ENCODE results near the gene TYW5.
A peak's percentile ranks its signal among the peaks of the same experiment; 100 is the strongest.

The TYW5 gene

GRCh38 chr2:199962203-199962602 lies 6.9 kb upstream of the TYW5 start:
- Mint-ChIP-seq H3K27ac (no peak overlapping the region), H3K27me3 (no peaks in the 10 kb centered on the region), H3K9me3 (no peaks in the 10 kb centered on the region), H3K4me1 (ENCODE audit: low read depth in 2 of 2) (peaks cover 0 to 9% of the 10 kb centered on the region in 2 donors), H3K4me3 (no peak overlapping the region), H3K36me3 (ENCODE audit: insufficient read depth) (peaks cover 70% of the 10 kb centered on the region)
- no peak for DNase-seq
- no peak for ATAC-seq (replicated peaks)

- ATAC-seq (replicated peaks) (no peak), DNase-seq (no peak)
- peaks cover 59% of the 10 kb centered on the region for H3K36me3 Mint-ChIP-seq (ENCODE audit: insufficient read depth)
- peaks cover 23 to 33% of the 10 kb centered on the region in 2 donors for H3K4me1 Mint-ChIP-seq (ENCODE audit: low read depth in 2 of 2)
- no peaks in the 10 kb centered on the region for H3K9me3 Mint-ChIP-seq
- H3K27me3 Mint-ChIP-seq = no peaks in the 10 kb centered on the region
- H3K4me3 Mint-ChIP-seq = peak overlapping the region; percentile 7 to 14
- peak overlapping the region in 1 of 2 donors; percentile 81 for H3K27ac Mint-ChIP-seq
Observed at GRCh38 chr2:199958014-199958413, 2.7 kb upstream of the TYW5 start.

- no peak for DNase-seq
- H3K4me3 Mint-ChIP-seq = peak overlapping the region; percentile 99
- H3K27ac Mint-ChIP-seq = peak overlapping the region; percentile 97 to 99
- H3K4me1 Mint-ChIP-seq (ENCODE audit: low read depth in 2 of 2) = peaks cover 34 to 36% of the 10 kb centered on the region in 2 donors
- H3K36me3 Mint-ChIP-seq (ENCODE audit: insufficient read depth) = peaks cover 40% of the 10 kb centered on the region
- ATAC-seq (replicated peaks) = no peak
- H3K27me3 Mint-ChIP-seq = no peaks in the 10 kb centered on the region
- no peaks in the 10 kb centered on the region for H3K9me3 Mint-ChIP-seq
Observed at GRCh38 chr2:199956062-199956380, 730 bp upstream of the TYW5 start.

GRCh38 chr2:199955007-199955338 lies 318 bp downstream of the TYW5 start:
- H3K27me3 Mint-ChIP-seq = no peaks in the 10 kb centered on the region
- DNase-seq (no peak), ATAC-seq (replicated peaks) (peak; percentile 46)
- H3K4me3 Mint-ChIP-seq = peak overlapping the region; percentile 99
- H3K4me1 Mint-ChIP-seq (ENCODE audit: low read depth in 2 of 2) = peaks cover 38 to 42% of the 10 kb centered on the region in 2 donors
- peak overlapping the region; percentile 97 to 99 for H3K27ac Mint-ChIP-seq
- H3K9me3 Mint-ChIP-seq = no peaks in the 10 kb centered on the region
- peaks cover 38% of the 10 kb centered on the region for H3K36me3 Mint-ChIP-seq (ENCODE audit: insufficient read depth)

GRCh38 chr2:199951023-199951422 lies 4.3 kb downstream of the TYW5 start:
- Mint-ChIP-seq H3K27ac (no peak overlapping the region), H3K4me1 (ENCODE audit: low read depth in 2 of 2) (peaks cover 19 to 36% of the 10 kb centered on the region in 2 donors)
- no peak for ATAC-seq (replicated peaks)

GRCh38 chr2:199950396-199950795 lies 4.9 kb downstream of the TYW5 start:
- Mint-ChIP-seq H3K4me3 (no peak overlapping the region), H3K4me1 (ENCODE audit: low read depth in 2 of 2) (peaks cover 19 to 36% of the 10 kb centered on the region in 2 donors), H3K9me3 (no peaks in the 10 kb centered on the region), H3K27me3 (no peaks in the 10 kb centered on the region), H3K36me3 (ENCODE audit: insufficient read depth) (peaks cover 39% of the 10 kb centered on the region), H3K27ac (no peak overlapping the region)
- no peak for ATAC-seq (replicated peaks)
- DNase-seq = no peak

More at GRCh38 chr2:199951023-199951422, 4.3 kb downstream of the TYW5 start:
- DNase-seq = no peak
- peaks cover 41% of the 10 kb centered on the region for H3K36me3 Mint-ChIP-seq (ENCODE audit: insufficient read depth)
- no peaks in the 10 kb centered on the region for H3K9me3 Mint-ChIP-seq
- no peaks in the 10 kb centered on the region for H3K27me3 Mint-ChIP-seq
- no peak overlapping the region for H3K4me3 Mint-ChIP-seq

GRCh38 chr2:199946836-199947235 lies 8.5 kb downstream of the TYW5 start:
- Mint-ChIP-seq H3K36me3 (ENCODE audit: insufficient read depth) (peaks cover 37% of the 10 kb centered on the region), H3K27ac (no peak overlapping the region), H3K4me1 (ENCODE audit: low read depth in 2 of 2) (peaks cover 7 to 26% of the 10 kb centered on the region in 2 donors), H3K4me3 (no peak overlapping the region), H3K27me3 (no peaks in the 10 kb centered on the region), H3K9me3 (no peaks in the 10 kb centered on the region)
- DNase-seq (no peak), ATAC-seq (replicated peaks) (no peak)

GRCh38 chr2:199946196-199946595 lies 9.1 kb downstream of the TYW5 start:
- ATAC-seq (replicated peaks) (no peak), DNase-seq (no peak)
- H3K4me1 Mint-ChIP-seq (ENCODE audit: low read depth in 2 of 2) = peaks cover 7 to 23% of the 10 kb centered on the region in 2 donors
- H3K27me3 Mint-ChIP-seq = no peaks in the 10 kb centered on the region
- H3K4me3 Mint-ChIP-seq = no peak overlapping the region
- H3K36me3 Mint-ChIP-seq (ENCODE audit: insufficient read depth) = peaks cover 37% of the 10 kb centered on the region
- H3K27ac Mint-ChIP-seq = no peak overlapping the region
- no peaks in the 10 kb centered on the region for H3K9me3 Mint-ChIP-seq

GRCh38 chr2:199943373-199943772 lies 11.9 kb downstream of the TYW5 start:
- H3K4me3 Mint-ChIP-seq = no peak overlapping the region
- peak overlapping the region in 1 of 2 donors; percentile 15 for H3K27ac Mint-ChIP-seq
- ATAC-seq (replicated peaks) (no peak), DNase-seq (no peak)
- peaks cover 5 to 19% of the 10 kb centered on the region in 2 donors for H3K4me1 Mint-ChIP-seq (ENCODE audit: low read depth in 2 of 2)
- H3K27me3 Mint-ChIP-seq = no peaks in the 10 kb centered on the region
- no peaks in the 10 kb centered on the region for H3K9me3 Mint-ChIP-seq
- peaks cover 36% of the 10 kb centered on the region for H3K36me3 Mint-ChIP-seq (ENCODE audit: insufficient read depth)

- Mint-ChIP-seq H3K27ac (no peak overlapping the region), H3K36me3 (ENCODE audit: insufficient read depth) (peaks cover 41% of the 10 kb centered on the region), H3K9me3 (no peaks in the 10 kb centered on the region), H3K27me3 (no peaks in the 10 kb centered on the region), H3K4me3 (no peak overlapping the region), H3K4me1 (ENCODE audit: low read depth in 2 of 2) (peaks cover 5 to 19% of the 10 kb centered on the region in 2 donors)
- DNase-seq (no peak), ATAC-seq (replicated peaks) (peak; percentile 46)
Observed at GRCh38 chr2:199940373-199940772, 14.9 kb downstream of the TYW5 start.

GRCh38 chr2:199936554-199936953 lies 18.7 kb downstream of the TYW5 start:
- Mint-ChIP-seq H3K4me1 (ENCODE audit: low read depth in 2 of 2) (peaks cover 0 to 4% of the 10 kb centered on the region in 2 donors), H3K4me3 (no peak overlapping the region), H3K27ac (no peak overlapping the region), H3K27me3 (no peaks in the 10 kb centered on the region), H3K9me3 (no peaks in the 10 kb centered on the region), H3K36me3 (ENCODE audit: insufficient read depth) (peaks cover 46% of the 10 kb centered on the region)
- ATAC-seq (replicated peaks) = no peak
- no peak for DNase-seq

GRCh38 chr2:199933466-199933865 lies 21.8 kb downstream of the TYW5 start:
- no peak overlapping the region for H3K4me3 Mint-ChIP-seq
- ATAC-seq (replicated peaks) (no peak), DNase-seq (no peak)
- peaks cover 50% of the 10 kb centered on the region for H3K36me3 Mint-ChIP-seq (ENCODE audit: insufficient read depth)
- H3K27ac Mint-ChIP-seq = peak overlapping the region; percentile 22 to 29
- H3K9me3 Mint-ChIP-seq = no peaks in the 10 kb centered on the region
- no peaks in the 10 kb centered on the region for H3K4me1 Mint-ChIP-seq (ENCODE audit: low read depth in 2 of 2)
- no peaks in the 10 kb centered on the region for H3K27me3 Mint-ChIP-seq

- ATAC-seq (replicated peaks) = no peak
- Mint-ChIP-seq H3K36me3 (ENCODE audit: insufficient read depth) (peaks cover 39% of the 10 kb centered on the region), H3K27me3 (no peaks in the 10 kb centered on the region), H3K4me1 (ENCODE audit: low read depth in 2 of 2) (no peaks in the 10 kb centered on the region), H3K9me3 (no peaks in the 10 kb centered on the region), H3K4me3 (no peak overlapping the region), H3K27ac (peak overlapping the region in 1 of 2 donors; percentile 38)
- DNase-seq = no peak
Observed at GRCh38 chr2:199932312-199932855, 22.9 kb downstream of the TYW5 start.

GRCh38 chr2:199929262-199929661 lies 26.0 kb downstream of the TYW5 start:
- Mint-ChIP-seq H3K27ac (peak overlapping the region in 1 of 2 donors; percentile 46), H3K4me1 (ENCODE audit: low read depth in 2 of 2) (no peaks in the 10 kb centered on the region), H3K36me3 (ENCODE audit: insufficient read depth) (peaks cover 36% of the 10 kb centered on the region), H3K4me3 (no peak overlapping the region), H3K9me3 (no peaks in the 10 kb centered on the region), H3K27me3 (no peaks in the 10 kb centered on the region)
- ATAC-seq (replicated peaks) (no peak), DNase-seq (no peak)

- Mint-ChIP-seq H3K27ac (peak overlapping the region; percentile 2 to 19), H3K4me3 (no peak overlapping the region), H3K27me3 (no peaks in the 10 kb centered on the region), H3K36me3 (ENCODE audit: insufficient read depth) (peaks cover 36% of the 10 kb centered on the region), H3K9me3 (no peaks in the 10 kb centered on the region), H3K4me1 (ENCODE audit: low read depth in 2 of 2) (no peaks in the 10 kb centered on the region)
- DNase-seq (no peak), ATAC-seq (replicated peaks) (no peak)
Observed at GRCh38 chr2:199928626-199929025, 26.7 kb downstream of the TYW5 start.
